Spleen (tissue), 11 donors: ENCODE data around the gene IGFBP7. TPM values are rescaled to one million over a fixed set of nuclear protein-coding genes. Genes with fewer than 3 reads are reported as not detected.

ENCODE experiments used
- DNase-seq: peaks from one replicate; pipeline ENCODE4 v3.0.0-alpha.2; 2020
- H3K27ac ChIP-seq, 8 donors: fragments of 200-600 bp; sonication (generic) in 7 of 8; 1 replicate in 4 of 8; 2 replicates in 4 of 8; pipeline versions ENCODE4 v1.5.0 to v1.8.0; 2016 to 2021; ENCODE audit warnings: inconsistent platforms in 4 of 8, mild to moderate bottlenecking in 4 of 8, moderate library complexity in 1 of 8
- H3K27me3 ChIP-seq, 7 donors: fragments of 200-600 bp; sonication (generic) in 6 of 7; replicated peaks in 1 of 7; 1 replicate in 4 of 7; 2 replicates in 3 of 7; pipeline versions ENCODE4 v1.5.0 to v1.8.0; 2016 to 2021; ENCODE audit warnings: inconsistent platforms in 3 of 7, mild to moderate bottlenecking in 1 of 7
- H3K36me3 ChIP-seq, 6 donors: fragments of 200-600 bp; sonication (generic) in 5 of 6; 1 replicate in 4 of 6; 2 replicates in 2 of 6; pipeline versions ENCODE4 v1.5.0 to v1.8.0; 2016 to 2021; ENCODE audit warnings: inconsistent platforms in 2 of 6
- H3K4me1 ChIP-seq, 6 donors: fragments of 200-600 bp; sonication (generic) in 5 of 6; 1 replicate in 3 of 6; 2 replicates in 3 of 6; pipeline versions ENCODE4 v1.5.0 to v1.8.0; 2016 to 2021; ENCODE audit warnings: inconsistent platforms in 3 of 6
- H3K4me3 ChIP-seq, 8 donors: fragments of 200-600 bp; sonication (generic) in 7 of 8; 1 replicate in 4 of 8; 2 replicates in 4 of 8; pipeline versions ENCODE4 v1.5.0 to v1.8.0; 2016 to 2021; ENCODE audit warnings: inconsistent platforms in 4 of 8, mild to moderate bottlenecking in 4 of 8, moderate library complexity in 2 of 8
- H3K9me3 ChIP-seq, 8 donors: fragments of 200-600 bp; sonication (generic) in 7 of 8; 1 replicate in 4 of 8; 2 replicates in 4 of 8; pipeline versions ENCODE4 v1.5.0 to v1.8.0; 2016 to 2021; ENCODE audit warnings: inconsistent platforms in 4 of 8
- CTCF ChIP-seq, 11 experiments: fragments of 200-600 bp in 7 of 11; fragments of 450-650 bp in 4 of 11; sonication (generic) in 4 of 11; IDR thresholded peaks in 8 of 11; conservative IDR thresholded peaks in 3 of 11; 1 replicate in 7 of 11; 2 replicates in 4 of 11; pipeline versions ENCODE4 v1.4.0 to v1.8.0; 2016 to 2021; ENCODE audit warnings: antibody characterized with exemption in 11 of 11, inconsistent platforms in 4 of 11, mild to moderate bottlenecking in 1 of 11
- POLR2A ChIP-seq, 3 donors: fragments of 450-650 bp; IDR thresholded peaks; one replicate each; pipeline ENCODE4 v1.5.1; 2017; ENCODE audit warnings: antibody characterized with exemption in 3 of 3, mild to moderate bottlenecking in 1 of 3
- POLR2AphosphoS5 ChIP-seq, 3 donors: sonication (generic); formaldehyde crosslinking; IDR thresholded peaks; one replicate each; pipeline ENCODE4 v1.5.1; 2017; ENCODE audit warnings: antibody characterized with exemption in 3 of 3
- WGBS, 5 donors: extraction: QIAGEN DNeasy Blood & Tissue Kit in 3 of 5; methylation state at CpG; one replicate each; pipeline versions ENCODE4 v1.1.5 to v1.1.7; 2013 to 2018; 5-methylcytosine and 5-hydroxymethylcytosine counted together
- intact Hi-C: fragments of 100-400 bp; cut with DNase I; formaldehyde crosslinking; loops from one replicate; pipeline ENCODE4 v1.15.0; 2023; ENCODE audit warnings: low total_unique reads
- polyA plus RNA-seq, 3 donors: library from polyadenylated mRNA; stranded (reverse); fragments of 200-250 nt; gene quantifications; one replicate each; pipeline ENCODE4 v1.2.1, GENCODE V29; 2013
- total RNA-seq, 7 donors: library from RNA; depleted of rRNA in 3 of 7; stranded (reverse); fragments of >200 nt in 3 of 7; fragmentation: NEBNext Ultra II Directional in 4 of 7; extraction: Animal tissue kit (Norgen Biotek cat#: 25700) in 4 of 7; gene quantifications; one replicate each; pipeline versions ENCODE4 v1.1.0 to v1.2.1, GENCODE V29; 2016 to 2021
- donor health status: healthy with polysubstance abuse.
- donor health status: DM: no; HTN: no; CAD: no; lungs with moderate emphysema.
- donor health status: DM: no; HTN: no; CAD: no.
- donor health status: Bipolar disorder and iron deficiency.
- donor health status: healthy.
- donor health status: DM: no; HTN: no; CAD: no.
- donor health status: DM: yes; HTN: yes; CAD: no.

Gene IGFBP7
- total and polyA plus RNA-seq, 10 donors, result 127 to 947 (median 578) TPM

- Histone ChIP-seq H3K9me3 (no peaks in the 10 kb centered on the region), H3K36me3 (peaks cover 0 to 22% (median 0%) of the 10 kb centered on the region in 6 donors), H3K4me3 (no peak overlapping the region), H3K27ac (peak overlapping the region in 7 of 8 donors; percentile 36 to 83 (median 67)), H3K27me3 (no peaks in the 10 kb centered on the region), H3K4me1 (peaks cover 0 to 43% (median 5%) of the 10 kb centered on the region in 6 donors)
- TF ChIP-seq POLR2A (IDR thresholded peaks at IDR 0.05), result no peak
- TF ChIP-seq CTCF (IDR thresholded peaks at IDR 0.05 in 8 of 11, conservative IDR thresholded peaks at IDR 0.05 in 3 of 11), result no peak
- no peak for TF ChIP-seq POLR2AphosphoS5 (IDR thresholded peaks at IDR 0.05)
- DNase-seq, result no peak
- intact Hi-C loops, result no loop called here
- 57 to 84% (median 76%) methylated on average over 1 of the region's 1 CpG for WGBS, 5 donors
Observed at GRCh38 chr4:57044279-57044678, 65.9 kb downstream of the IGFBP7 start.

GRCh38 chr4:57043347-57044251, 66.6 kb downstream of the IGFBP7 start:
- TF ChIP-seq POLR2A (IDR thresholded peaks at IDR 0.05), result no peak
- TF ChIP-seq POLR2AphosphoS5 (IDR thresholded peaks at IDR 0.05), result no peak
- no peak for TF ChIP-seq CTCF (IDR thresholded peaks at IDR 0.05 in 8 of 11, conservative IDR thresholded peaks at IDR 0.05 in 3 of 11)
- no peak for DNase-seq
- no peak overlapping the region for H3K4me3 ChIP-seq
- WGBS, 5 donors, result 38 to 68% (median 59%) methylated on average over 6 of the region's 6 CpGs
- H3K9me3 ChIP-seq, result no peaks in the 10 kb centered on the region
- intact Hi-C loops, result no loop called here
- H3K27ac ChIP-seq, result peak overlapping the region in 7 of 8 donors; percentile 36 to 83 (median 67)
- H3K27me3 ChIP-seq, result no peaks in the 10 kb centered on the region
- peaks cover 0 to 24% (median 0%) of the 10 kb centered on the region in 6 donors for H3K36me3 ChIP-seq
- H3K4me1 ChIP-seq, result peaks cover 0 to 37% (median 5%) of the 10 kb centered on the region in 6 donors

GRCh38 chr4:57042711-57043169, 67.4 kb downstream of the IGFBP7 start:
- Histone ChIP-seq H3K27ac (peak overlapping the region in 7 of 8 donors; percentile 61 to 83 (median 67)), H3K9me3 (no peaks in the 10 kb centered on the region), H3K4me3 (no peak overlapping the region), H3K36me3 (peaks cover 0 to 32% (median 0%) of the 10 kb centered on the region in 6 donors), H3K4me1 (peaks cover 0 to 42% (median 7%) of the 10 kb centered on the region in 6 donors), H3K27me3 (no peaks in the 10 kb centered on the region)
- TF ChIP-seq POLR2AphosphoS5 (IDR thresholded peaks at IDR 0.05) (peak in 1 of 3 donors; percentile 5), CTCF (IDR thresholded peaks at IDR 0.05 in 8 of 11, conservative IDR thresholded peaks at IDR 0.05 in 3 of 11) (no peak)
- no peak for DNase-seq
- intact Hi-C loops, result no loop called here
- WGBS, 5 donors, result 73 to 84% (median 82%) methylated on average over 5 of the region's 5 CpGs

GRCh38 chr4:57041020-57041419, 69.2 kb downstream of the IGFBP7 start:
- no peak for DNase-seq
- Histone ChIP-seq H3K27ac (peak overlapping the region in 5 of 8 donors; percentile 67 to 83 (median 68)), H3K27me3 (no peaks in the 10 kb centered on the region), H3K36me3 (peaks cover 0 to 42% (median 0%) of the 10 kb centered on the region in 6 donors), H3K9me3 (no peaks in the 10 kb centered on the region), H3K4me3 (no peak overlapping the region), H3K4me1 (peaks cover 0 to 37% (median 8%) of the 10 kb centered on the region in 6 donors)
- 80 to 100% (median 86%) methylated on average over 1 of the region's 1 CpG for WGBS, 5 donors
- no peak for TF ChIP-seq POLR2A (IDR thresholded peaks at IDR 0.05)
- no peak for TF ChIP-seq POLR2AphosphoS5 (IDR thresholded peaks at IDR 0.05)
- no peak for TF ChIP-seq CTCF (IDR thresholded peaks at IDR 0.05 in 8 of 11, conservative IDR thresholded peaks at IDR 0.05 in 3 of 11)
- intact Hi-C loops, result no loop called here
